Measurements from ENCODE around the gene NAA80. TPM values are rescaled to one million over a fixed set of nuclear protein-coding genes. Genes with fewer than 3 reads are reported as not detected.

The NAA80 gene
- total RNA-seq, 3 donors from 2014 or later (not counting 1 experiment from before 2014, with no cell fraction given) = 22.2 to 30.3 (median 29.6) TPM

DNA sequence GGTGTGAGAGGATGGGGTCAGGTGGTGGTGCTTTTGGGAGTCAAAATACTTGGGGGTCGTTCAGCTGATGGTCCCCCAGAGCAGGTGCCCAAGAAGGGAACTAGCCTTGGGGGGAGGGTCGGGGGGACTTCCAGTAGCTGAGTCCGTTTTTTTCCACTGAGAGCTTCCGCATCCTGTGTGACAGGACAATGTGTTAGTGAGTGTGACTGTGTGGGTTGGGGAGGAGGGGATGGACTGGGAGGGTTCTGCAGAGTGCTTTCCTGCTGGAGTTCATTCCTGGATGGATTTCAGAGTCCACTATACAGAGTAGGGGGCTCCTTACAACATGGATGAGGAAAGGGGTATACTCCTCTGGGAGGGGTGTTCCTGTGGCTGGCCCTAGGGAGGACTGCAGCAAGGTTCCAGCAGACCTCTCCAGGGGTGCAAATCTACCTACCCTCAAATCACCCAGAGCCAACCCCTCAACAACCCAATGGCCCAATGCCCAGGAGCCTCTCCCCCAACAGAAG, 23.9 kb upstream of the NAA80 start:
- ATAC-seq (no peak), DNase-seq (no peak)
- H3K27ac ChIP-seq (ENCODE audit: low read length) = no peak overlapping the region
- 59% methylated on average over 4 of the region's 4 CpGs for WGBS (ENCODE audit: insufficient coverage)
- H3K4me3 ChIP-seq (ENCODE audit: low read length) = no peak overlapping the region
- no peaks in the 10 kb centered on the region for H3K27me3 ChIP-seq (ENCODE audit: control insufficient read depth, insufficient read depth, low read length)
- Mint-ChIP-seq H3K4me3 (peak overlapping the region; percentile 28), H3K36me3 (no peaks in the 10 kb centered on the region), H3K27ac (peak overlapping the region; percentile 50 to 64), H3K4me1 (peaks cover 17 to 55% of the 10 kb centered on the region in 2 donors), H3K9me3 (no peaks in the 10 kb centered on the region), H3K27me3 (ENCODE audit: low read depth in 2 of 2) (no peaks in the 10 kb centered on the region)
- TF ChIP-seq, protein P1, sequence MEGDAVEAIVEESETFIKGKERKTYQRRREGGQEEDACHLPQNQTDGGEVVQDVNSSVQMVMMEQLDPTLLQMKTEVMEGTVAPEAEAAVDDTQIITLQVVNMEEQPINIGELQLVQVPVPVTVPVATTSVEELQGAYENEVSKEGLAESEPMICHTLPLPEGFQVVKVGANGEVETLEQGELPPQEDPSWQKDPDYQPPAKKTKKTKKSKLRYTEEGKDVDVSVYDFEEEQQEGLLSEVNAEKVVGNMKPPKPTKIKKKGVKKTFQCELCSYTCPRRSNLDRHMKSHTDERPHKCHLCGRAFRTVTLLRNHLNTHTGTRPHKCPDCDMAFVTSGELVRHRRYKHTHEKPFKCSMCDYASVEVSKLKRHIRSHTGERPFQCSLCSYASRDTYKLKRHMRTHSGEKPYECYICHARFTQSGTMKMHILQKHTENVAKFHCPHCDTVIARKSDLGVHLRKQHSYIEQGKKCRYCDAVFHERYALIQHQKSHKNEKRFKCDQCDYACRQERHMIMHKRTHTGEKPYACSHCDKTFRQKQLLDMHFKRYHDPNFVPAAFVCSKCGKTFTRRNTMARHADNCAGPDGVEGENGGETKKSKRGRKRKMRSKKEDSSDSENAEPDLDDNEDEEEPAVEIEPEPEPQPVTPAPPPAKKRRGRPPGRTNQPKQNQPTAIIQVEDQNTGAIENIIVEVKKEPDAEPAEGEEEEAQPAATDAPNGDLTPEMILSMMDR (IDR thresholded peaks at IDR 0.05) = no peak
- intact Hi-C loops (cut with micrococcal nuclease) = no loop called here
- peaks cover 8% of the 10 kb centered on the region for H3K36me3 ChIP-seq (ENCODE audit: control insufficient read depth, insufficient read depth, low read length)
- H3K4me1 ChIP-seq (ENCODE audit: control insufficient read depth, insufficient read depth, low read length) = peaks cover 59% of the 10 kb centered on the region
- no peaks in the 10 kb centered on the region for H3K9me3 ChIP-seq (ENCODE audit: control insufficient read depth, insufficient read depth, low read length)

DNA sequence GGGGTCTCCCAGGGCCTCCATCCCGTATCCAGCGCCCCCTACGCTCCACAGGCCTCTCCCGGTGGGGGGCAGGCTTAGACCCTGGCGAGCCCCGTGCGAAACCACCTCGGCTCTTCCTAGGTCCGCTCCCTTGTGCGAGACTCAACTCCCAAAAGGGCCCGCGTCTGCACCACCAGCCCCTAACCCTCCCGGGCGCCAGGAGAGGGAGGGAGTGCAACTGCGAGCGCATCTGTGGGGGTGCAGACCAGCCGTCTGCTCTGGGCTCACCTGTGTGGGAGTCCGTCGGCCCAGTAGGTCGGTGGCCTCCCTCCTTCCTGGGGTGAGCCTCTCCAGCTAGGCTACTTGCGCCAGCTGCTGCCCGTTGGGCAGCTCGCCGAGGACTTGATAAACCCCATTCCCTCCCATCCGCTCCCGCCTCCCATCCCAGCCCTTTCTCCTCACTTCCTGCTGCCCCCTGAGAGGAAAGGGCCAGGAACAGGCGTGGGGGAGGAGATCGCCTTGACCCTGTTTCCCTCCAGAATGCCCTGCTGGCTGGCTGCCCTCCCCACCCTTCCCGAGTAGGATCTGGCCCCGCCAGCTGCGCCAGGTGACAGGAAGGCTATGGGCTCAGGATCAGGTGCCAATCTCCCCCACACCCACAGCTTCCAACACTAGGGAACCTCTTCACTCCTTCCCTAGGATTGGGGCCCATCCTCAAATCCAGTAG, 23.3 kb upstream of the NAA80 start, which contains the start of gene HYAL2:
Gene HYAL2, minus strand, starts transcription at position 360 of the 706 bp plus-strand sequence. CDS start 2,256 bp downstream, outside the sequence.
- DNase-seq (no peak), ATAC-seq (no peak)
- H3K27ac Mint-ChIP-seq = peak within 1 kb of the TSS; percentile 74 to 87
- peaks cover 12 to 49% of the 10 kb centered on the region in 2 donors for H3K4me1 Mint-ChIP-seq
- 81% methylated on average over 31 of the region's 31 CpGs for WGBS (ENCODE audit: insufficient coverage)
- Histone ChIP-seq H3K27me3 (ENCODE audit: control insufficient read depth, insufficient read depth, low read length) (no peaks in the 10 kb centered on the region), H3K27ac (ENCODE audit: low read length) (peak within 1 kb of the TSS; percentile 91), H3K4me1 (ENCODE audit: control insufficient read depth, insufficient read depth, low read length) (peaks cover 61% of the 10 kb centered on the region), H3K9me3 (ENCODE audit: control insufficient read depth, insufficient read depth, low read length) (no peaks in the 10 kb centered on the region), H3K4me3 (ENCODE audit: low read length) (peak within 1 kb of the TSS; percentile 66), H3K36me3 (ENCODE audit: control insufficient read depth, insufficient read depth, low read length) (peaks cover 8% of the 10 kb centered on the region)
- intact Hi-C loops (cut with micrococcal nuclease) = no loop called here
- no peaks in the 10 kb centered on the region for H3K27me3 Mint-ChIP-seq (ENCODE audit: low read depth in 2 of 2)
- no peaks in the 10 kb centered on the region for H3K36me3 Mint-ChIP-seq
- H3K9me3 Mint-ChIP-seq = no peaks in the 10 kb centered on the region
- TF ChIP-seq, protein P1 (IDR thresholded peaks at IDR 0.05) = no peak
- H3K4me3 Mint-ChIP-seq = peak within 1 kb of the TSS; percentile 85

DNA sequence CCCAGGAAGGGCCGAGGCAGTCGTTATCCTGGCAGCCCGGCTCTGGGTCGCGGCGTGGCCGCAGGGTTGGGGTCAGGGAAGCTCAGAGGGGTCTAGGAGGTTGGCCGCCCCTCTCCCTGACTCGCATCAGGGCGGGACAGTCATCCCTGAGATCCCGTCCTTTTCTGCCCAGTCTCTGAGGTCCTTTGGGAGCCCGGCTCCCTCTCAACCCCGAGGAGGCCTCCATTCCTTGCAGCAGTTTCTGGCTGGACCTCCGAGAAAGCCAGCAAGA, 22.8 kb upstream of the NAA80 start:
- peaks cover 61% of the 10 kb centered on the region for H3K4me1 ChIP-seq (ENCODE audit: control insufficient read depth, insufficient read depth, low read length)
- peak overlapping the region; percentile 31 for H3K4me3 Mint-ChIP-seq

More for the DNA sequence above, 22.8 kb upstream of the NAA80 start:
- peaks cover 12 to 45% of the 10 kb centered on the region in 2 donors for H3K4me1 Mint-ChIP-seq
- DNase-seq (no peak), ATAC-seq (no peak)
- no peaks in the 10 kb centered on the region for H3K27me3 Mint-ChIP-seq (ENCODE audit: low read depth in 2 of 2)
- TF ChIP-seq, protein P1 (IDR thresholded peaks at IDR 0.05) = peak; percentile 0
- no peaks in the 10 kb centered on the region for H3K36me3 Mint-ChIP-seq
- H3K27me3 ChIP-seq (ENCODE audit: control insufficient read depth, insufficient read depth, low read length) = no peaks in the 10 kb centered on the region
- H3K36me3 ChIP-seq (ENCODE audit: control insufficient read depth, insufficient read depth, low read length) = peaks cover 8% of the 10 kb centered on the region
- H3K4me3 ChIP-seq (ENCODE audit: low read length) = peak overlapping the region; percentile 66
- H3K27ac Mint-ChIP-seq = no peak overlapping the region
- no peaks in the 10 kb centered on the region for H3K9me3 ChIP-seq (ENCODE audit: control insufficient read depth, insufficient read depth, low read length)
- WGBS (ENCODE audit: insufficient coverage) = 64% methylated on average over 14 of the region's 14 CpGs
- intact Hi-C loops (cut with micrococcal nuclease) = no loop called here
- H3K9me3 Mint-ChIP-seq = no peaks in the 10 kb centered on the region
- peak overlapping the region; percentile 91 for H3K27ac ChIP-seq (ENCODE audit: low read length)

Measured in natural killer cell (primary cell).